BJ (cell line): ENCODE results near the gene PAXX. TPM values are rescaled to one million over a fixed set of nuclear protein-coding genes. Genes with fewer than 3 reads are reported as not detected.

Experiments
- CTCF ChIA-PET: fragments of 350-600 bp; formaldehyde crosslinking; extraction: SDS; loops from one replicate; lab custom pipeline; 2021; ENCODE audit warnings: antibody characterized with exemption, inconsistent platforms; lab: Yijun Ruan, JAX
- POLR2A ChIA-PET: fragments of 300-600 bp; sonication (Branson Sonifier 250); formaldehyde crosslinking; extraction: SDS; loops from one replicate; lab custom pipeline; 2021; ENCODE audit warnings: antibody characterized with exemption; lab: Charles Lee
- DNase-seq: peaks from one replicate; pipeline ENCODE4 v3.0.0-alpha.2; 2011; ENCODE audit warnings: low read depth
- H3K27me3 ChIP-seq: 2 replicates; pipeline ENCODE4 v1.6.0; 2011; ENCODE audit warnings: low read length; ENCODE audit not compliant: control insufficient read depth, insufficient read depth
- H3K36me3 ChIP-seq: 2 replicates; pipeline ENCODE4 v1.5.1; 2011; ENCODE audit warnings: low read length; ENCODE audit not compliant: control insufficient read depth, insufficient read depth
- H3K4me3 ChIP-seq: 2 replicates; pipeline ENCODE4 v1.5.1; 2011; ENCODE audit warnings: low read depth, mild to moderate bottlenecking, control low read depth, low read length
- polyA plus RNA-seq: library from polyadenylated mRNA; depleted of rRNA; stranded (reverse); fragments of >200 nt; gene quantifications from 2 replicates; pipeline ENCODE4 v1.2.3, GENCODE V29; 2011
- TF ChIP-seq, protein P1 (sequence below): IDR thresholded peaks from 2 replicates; pipeline ENCODE4 v1.5.1; 2011; ENCODE audit warnings: low read depth, mild to moderate bottlenecking, control low read depth, inconsistent platforms, low read length, moderate library complexity; ENCODE audit not compliant: insufficient read depth

The PAXX gene
- polyA plus RNA-seq, 1 experiment: 11.8 TPM

DNA sequence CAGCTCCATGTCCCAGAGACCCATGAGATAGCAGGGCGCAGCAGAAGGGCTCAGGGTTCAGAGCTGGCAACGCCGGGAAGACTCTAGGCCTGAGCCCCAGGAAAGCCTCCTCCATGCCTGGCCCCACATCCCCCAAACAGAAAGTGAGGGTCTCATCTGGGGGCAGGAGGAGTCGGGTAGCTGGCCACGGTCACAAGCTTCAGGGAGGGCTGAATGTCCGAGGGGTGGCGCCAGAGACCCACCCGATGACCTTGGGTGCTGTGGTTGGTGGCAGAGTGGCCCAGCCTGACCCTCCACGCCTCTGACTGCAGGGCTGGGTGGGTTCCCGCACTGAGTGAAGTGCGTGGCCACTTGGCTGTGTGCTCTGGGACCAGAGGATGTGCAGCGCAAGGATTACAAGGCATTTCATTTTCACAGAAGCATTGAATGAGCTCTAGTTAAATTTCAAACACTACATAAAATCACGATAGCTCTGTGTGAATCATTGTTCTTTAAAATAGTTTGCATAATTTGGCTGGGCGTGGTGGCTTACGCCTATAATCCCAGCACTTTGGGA lies 44.2 kb upstream of the PAXX start:
- H3K27me3 ChIP-seq: no peaks in the 10 kb centered on the region
- H3K36me3 ChIP-seq: no peaks in the 10 kb centered on the region; the same call in 1 of the 2 replicates
- CTCF ChIA-PET: interaction anchor here (0.5 to 4.1 kb wide), 30 partner anchors 9 to 278 kb away, joined by 3 to 118 read pairs (median 4); partner anchors contain the start of genes AJM1, FUT7 and TMEM141
- no peak overlapping the region for H3K4me3 ChIP-seq
- POLR2A ChIA-PET: interaction anchor here (0.6 kb wide), 1 partner anchor 101 kb away, joined by 10 read pairs; no protein-coding TSS in a partner anchor
- no peak for DNase-seq
- TF ChIP-seq, protein P1, sequence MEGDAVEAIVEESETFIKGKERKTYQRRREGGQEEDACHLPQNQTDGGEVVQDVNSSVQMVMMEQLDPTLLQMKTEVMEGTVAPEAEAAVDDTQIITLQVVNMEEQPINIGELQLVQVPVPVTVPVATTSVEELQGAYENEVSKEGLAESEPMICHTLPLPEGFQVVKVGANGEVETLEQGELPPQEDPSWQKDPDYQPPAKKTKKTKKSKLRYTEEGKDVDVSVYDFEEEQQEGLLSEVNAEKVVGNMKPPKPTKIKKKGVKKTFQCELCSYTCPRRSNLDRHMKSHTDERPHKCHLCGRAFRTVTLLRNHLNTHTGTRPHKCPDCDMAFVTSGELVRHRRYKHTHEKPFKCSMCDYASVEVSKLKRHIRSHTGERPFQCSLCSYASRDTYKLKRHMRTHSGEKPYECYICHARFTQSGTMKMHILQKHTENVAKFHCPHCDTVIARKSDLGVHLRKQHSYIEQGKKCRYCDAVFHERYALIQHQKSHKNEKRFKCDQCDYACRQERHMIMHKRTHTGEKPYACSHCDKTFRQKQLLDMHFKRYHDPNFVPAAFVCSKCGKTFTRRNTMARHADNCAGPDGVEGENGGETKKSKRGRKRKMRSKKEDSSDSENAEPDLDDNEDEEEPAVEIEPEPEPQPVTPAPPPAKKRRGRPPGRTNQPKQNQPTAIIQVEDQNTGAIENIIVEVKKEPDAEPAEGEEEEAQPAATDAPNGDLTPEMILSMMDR: peak; percentile 61

DNA sequence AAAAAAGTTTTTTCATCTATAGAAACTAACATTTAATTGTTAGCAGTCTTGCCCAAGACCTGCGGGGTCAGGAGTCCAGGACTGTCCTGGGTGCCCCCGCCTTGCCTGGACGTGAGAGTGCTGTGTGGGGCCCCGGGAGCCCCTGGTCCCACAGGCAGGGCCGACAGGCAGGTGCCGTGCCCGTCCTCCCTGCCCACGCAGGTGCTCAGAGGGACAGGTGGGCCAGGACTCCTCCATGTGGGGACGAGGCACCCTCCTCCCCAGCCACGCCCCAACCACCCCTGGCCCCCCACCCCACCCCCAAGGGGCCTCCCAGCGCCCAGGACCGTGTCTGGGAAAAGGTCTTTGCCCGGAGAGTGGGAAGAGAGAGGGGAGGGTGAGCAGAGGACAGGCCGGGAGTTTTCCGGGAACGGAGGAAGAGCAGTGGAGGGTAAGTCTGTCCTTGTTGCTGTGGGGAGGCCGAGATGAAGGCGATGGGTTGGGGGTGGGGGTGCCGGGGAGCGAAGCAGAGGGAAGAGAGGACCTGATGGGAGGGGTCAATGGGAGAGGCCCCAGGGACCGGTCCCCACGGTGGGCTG lies 42.9 kb upstream of the PAXX start:
- TF ChIP-seq, protein P1: no peak
- CTCF ChIA-PET: interaction anchor here (0.7 to 1.7 kb wide), 3 partner anchors 64 to 80 kb away, joined by 3 read pairs; partner anchors contain the start of gene ABCA2
- POLR2A ChIA-PET: no interaction called here
- Histone ChIP-seq H3K4me3 (peak overlapping the region; percentile 68), H3K27me3 (no peaks in the 10 kb centered on the region), H3K36me3 (no peaks in the 10 kb centered on the region)
- DNase-seq: no peak

DNA sequence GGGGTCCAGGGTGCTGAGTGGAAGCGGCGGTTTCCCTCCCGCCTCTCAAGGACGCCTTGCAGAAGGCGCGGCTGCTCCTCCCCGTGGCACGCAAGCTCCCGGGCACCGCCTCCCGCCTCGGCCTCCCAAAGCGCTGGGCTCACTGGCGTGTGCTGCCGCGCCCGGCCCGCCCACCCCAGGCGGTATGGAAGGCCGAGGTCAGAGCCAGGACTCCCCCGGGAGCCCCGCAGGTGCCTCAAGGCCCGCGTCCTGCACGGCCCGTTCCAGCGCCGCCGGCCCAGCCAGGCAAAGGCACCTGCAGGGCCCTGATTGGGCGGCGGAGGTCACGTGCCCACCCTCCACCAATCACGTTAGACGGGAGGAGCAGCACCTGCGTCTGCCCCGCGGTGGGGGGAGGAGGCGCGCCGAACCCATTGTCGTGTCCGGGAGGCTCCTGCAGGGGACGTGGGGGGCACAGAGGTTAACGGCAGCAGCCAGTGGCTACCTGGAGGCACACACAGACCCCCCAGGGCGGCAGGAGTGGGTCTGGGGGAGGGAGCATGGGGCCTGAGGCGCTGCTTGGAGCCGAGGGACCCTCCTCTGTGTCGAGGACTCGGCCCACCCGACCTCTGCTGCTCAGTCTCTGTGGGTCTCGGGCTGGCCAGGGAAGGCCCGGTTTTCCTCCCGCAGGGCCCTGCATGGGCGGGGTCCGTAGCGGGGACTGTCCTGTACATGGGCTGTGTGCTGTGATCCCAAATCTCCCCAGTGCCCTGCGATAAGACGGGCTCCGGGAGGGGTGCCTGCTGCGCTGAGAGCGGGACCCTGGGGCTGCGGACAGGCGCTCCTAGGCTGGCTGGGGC lies 42.2 kb upstream of the PAXX start:
- CTCF ChIA-PET: interaction anchor here (0.6 to 1.3 kb wide), 5 partner anchors 79 to 85 kb away, joined by 3 read pairs; partner anchors contain the start of gene ABCA2
- TF ChIP-seq, protein P1: no peak
- POLR2A ChIA-PET: no interaction called here
- peak overlapping the region; percentile 68 for H3K4me3 ChIP-seq
- no peaks in the 10 kb centered on the region for H3K36me3 ChIP-seq
- DNase-seq: peak; percentile 31
- no peaks in the 10 kb centered on the region for H3K27me3 ChIP-seq

DNA sequence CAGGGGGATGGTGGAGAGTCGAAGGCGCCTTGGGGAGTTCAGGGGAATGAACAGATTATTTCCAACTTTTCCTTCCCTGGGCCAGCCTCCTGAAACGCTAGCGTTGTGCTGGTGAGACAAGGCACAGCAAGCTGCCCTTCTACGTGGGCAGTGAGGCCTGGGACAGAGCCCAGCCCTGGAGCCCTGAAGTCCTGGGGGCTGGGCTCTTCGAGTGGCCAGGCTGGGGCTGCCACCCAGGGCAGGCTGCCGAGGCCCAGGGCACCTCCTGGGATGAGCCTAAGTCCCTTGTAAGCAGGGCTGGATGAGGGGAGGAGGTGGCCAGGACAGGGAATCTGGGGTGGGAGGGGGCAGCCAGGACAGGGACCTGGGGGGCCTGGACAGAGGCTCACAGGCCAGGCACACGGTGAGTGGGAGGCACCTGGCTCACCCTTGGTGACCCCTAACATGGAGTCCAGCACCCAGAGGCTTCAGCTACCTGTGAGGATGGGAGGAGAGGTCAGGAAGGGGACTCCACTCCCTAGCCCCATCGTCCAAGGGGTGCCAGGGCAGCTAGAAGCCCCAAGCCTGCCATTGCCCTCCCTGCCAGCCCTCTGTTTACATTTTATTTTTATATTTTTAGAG lies 41.5 kb upstream of the PAXX start:
- TF ChIP-seq, protein P1: no peak
- no peak for DNase-seq
- Histone ChIP-seq H3K4me3 (peak overlapping the region; percentile 68; the same call in 1 of the 2 replicates), H3K27me3 (no peaks in the 10 kb centered on the region), H3K36me3 (no peaks in the 10 kb centered on the region)
- CTCF ChIA-PET: interaction anchor here (0.9 to 1.3 kb wide), 4 partner anchors 35 to 85 kb away, joined by 3 read pairs; no protein-coding TSS in a partner anchor
- POLR2A ChIA-PET: no interaction called here
